HG02938 (cell line): ENCODE results near the gene MRPL53.

Source experiments
- ATAC-seq: cut with Tn5 transposase; IDR thresholded peaks from one replicate; pipeline ENCODE4 v1.9.1; 2021; ENCODE audit warnings: mild to moderate bottlenecking, moderate library complexity; ENCODE audit not compliant: unreplicated experiment

The MRPL53 gene

DNA sequence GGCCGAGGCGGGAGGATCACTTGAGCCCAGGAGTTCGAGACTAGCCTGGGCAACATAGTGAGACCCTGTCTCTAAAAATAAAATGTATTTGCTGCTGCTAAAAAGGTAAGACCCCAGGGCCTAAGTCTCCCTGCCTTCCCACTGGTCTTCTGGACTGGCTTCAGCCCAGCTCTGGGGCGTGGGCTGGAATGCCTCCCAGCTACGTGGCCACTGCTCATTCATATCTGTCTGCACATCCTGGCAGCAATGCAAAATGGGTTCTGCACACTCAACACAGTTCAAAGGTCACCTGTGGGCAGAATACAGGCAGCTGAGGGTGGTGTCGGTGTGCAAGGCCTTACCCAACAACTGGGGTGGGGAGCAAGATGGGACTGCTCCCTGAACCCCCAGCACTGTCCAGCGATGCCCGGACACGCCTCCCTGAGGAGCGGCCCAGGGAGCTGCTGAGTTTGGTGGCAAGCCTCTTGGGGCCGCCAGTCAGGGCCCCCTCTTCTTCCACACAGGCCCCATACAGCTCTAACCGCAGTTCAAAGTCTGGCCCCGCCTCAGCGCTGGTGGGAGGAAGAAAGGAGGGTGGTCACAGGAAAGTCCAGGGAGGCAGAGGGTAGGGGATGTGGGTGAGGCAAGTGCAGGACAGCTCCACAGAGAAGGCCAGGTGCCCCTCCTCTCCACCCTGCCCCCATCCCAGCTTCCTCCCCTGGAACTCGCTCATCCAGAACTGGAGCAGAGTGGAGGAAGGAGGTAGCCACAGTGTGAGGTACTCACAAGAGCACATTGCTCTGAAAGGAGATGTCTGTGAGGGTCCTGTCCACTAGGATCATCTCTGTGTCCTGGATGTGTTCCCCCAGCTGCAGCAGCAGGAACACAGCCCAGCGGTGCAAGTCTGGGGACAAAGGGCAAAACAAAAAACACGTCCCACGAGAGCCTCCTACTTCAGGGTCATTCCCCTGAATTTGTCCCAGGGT lies 42.7 kb downstream of the MRPL53 start:
- ATAC-seq: no peak

DNA sequence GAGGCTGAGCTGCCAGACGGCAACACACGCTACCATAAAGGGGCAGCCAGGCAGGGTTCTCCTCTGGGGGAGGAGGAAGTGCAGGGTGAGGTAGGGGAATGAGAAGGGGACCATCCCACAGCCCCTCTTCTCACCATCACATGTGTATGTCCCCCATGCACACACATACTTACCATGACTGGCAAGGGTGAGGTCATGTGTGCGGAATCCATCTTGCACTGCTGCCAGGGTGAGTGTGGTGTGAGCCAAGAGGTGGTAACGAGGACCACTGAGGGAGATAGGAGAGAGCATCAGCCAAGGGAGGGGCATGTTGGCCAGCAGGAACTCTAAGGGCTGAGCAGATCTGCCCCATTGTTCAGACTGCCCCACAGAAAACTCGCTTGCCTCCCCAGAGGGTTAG lies 43.8 kb downstream of the MRPL53 start:
- ATAC-seq: no peak

DNA sequence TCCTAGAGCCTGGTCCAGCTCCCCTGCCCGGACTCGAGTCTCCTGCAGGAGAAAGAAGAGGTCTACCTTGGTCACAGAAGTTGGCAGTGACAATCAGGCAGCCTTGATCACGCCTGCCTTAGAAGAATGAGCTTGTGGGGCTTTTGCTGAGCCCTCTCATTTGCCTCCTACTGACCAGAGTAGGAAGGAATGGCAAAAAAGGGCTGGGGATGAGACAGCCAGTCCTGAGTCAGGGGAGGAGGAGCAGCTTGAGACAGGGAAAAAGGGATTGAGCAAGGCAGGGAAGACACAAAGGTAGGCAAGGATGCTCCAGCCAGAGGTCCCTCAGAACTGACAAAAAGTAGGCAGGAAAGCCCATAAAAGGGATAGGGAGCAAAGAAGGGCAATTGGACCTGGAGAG lies 44.9 kb downstream of the MRPL53 start:
- no peak for ATAC-seq

DNA sequence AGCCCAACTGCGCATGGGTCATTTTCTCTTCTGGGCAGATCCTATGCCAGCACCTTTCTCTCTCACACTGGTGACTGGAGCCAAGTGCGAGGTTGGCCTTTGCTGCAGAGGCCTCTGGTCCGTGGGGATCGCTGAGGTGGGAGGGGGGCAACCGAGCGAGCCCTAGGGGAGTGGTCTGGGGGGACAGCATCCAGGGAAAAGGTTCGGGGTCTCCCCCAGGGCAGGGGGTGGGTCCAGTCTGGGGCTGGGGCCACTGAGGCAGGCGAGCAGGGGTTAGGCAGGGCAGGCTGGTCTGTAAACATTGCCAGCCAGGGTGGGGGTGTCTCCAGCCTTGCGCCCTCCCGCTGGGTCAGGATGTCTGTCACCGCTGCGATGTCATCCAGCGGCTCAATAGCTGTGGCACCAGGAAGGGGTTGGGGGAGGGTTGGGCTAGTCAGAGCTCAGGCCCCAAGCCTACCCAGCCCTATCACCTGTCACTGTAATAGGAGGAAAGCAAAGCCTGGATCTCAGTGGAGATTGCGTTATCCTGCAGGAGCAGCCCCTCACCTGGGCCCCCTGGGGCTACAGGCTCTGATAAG lies 46.2 kb downstream of the MRPL53 start:
- no peak for ATAC-seq

DNA sequence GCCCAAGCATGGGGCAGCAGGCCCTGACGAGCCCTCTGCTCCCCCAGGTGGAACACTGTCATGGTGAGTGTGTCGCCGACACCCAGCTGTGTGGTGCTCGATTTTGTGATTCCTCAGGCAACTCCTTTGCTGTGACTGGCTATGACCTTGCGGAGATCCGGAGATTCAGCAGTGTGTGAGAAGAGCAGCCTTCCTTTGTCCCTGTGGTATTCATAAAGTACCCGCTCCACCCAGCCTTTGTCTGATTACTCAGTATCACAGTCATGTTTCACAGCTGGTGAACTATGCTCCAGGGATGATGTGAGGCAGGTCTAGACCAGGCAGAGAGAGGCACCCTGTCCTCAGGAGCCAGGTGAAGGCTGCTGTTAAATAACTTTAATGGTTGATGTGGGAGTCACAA lies 47.0 kb downstream of the MRPL53 start:
- ATAC-seq: no peak

DNA sequence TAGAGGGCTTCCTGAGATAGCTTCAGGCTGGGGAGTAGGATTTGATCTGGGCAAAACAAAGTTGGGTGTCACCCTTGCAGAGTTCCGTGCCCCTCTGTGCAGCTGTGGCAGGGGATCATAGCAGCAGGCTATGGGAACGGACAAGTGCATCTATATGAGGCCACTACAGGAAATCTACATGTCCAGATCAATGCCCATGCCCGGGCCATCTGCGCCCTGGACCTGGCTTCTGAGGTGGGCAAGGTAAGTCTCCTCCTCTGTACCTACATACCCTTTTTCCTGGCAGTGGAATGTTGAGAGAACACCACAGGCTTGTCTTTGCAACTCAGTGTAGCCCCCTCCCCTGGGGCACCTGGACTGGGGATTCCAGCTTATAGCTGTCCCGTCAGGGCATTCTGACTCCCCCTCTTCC lies 47.5 kb downstream of the MRPL53 start:
- no peak for ATAC-seq

DNA sequence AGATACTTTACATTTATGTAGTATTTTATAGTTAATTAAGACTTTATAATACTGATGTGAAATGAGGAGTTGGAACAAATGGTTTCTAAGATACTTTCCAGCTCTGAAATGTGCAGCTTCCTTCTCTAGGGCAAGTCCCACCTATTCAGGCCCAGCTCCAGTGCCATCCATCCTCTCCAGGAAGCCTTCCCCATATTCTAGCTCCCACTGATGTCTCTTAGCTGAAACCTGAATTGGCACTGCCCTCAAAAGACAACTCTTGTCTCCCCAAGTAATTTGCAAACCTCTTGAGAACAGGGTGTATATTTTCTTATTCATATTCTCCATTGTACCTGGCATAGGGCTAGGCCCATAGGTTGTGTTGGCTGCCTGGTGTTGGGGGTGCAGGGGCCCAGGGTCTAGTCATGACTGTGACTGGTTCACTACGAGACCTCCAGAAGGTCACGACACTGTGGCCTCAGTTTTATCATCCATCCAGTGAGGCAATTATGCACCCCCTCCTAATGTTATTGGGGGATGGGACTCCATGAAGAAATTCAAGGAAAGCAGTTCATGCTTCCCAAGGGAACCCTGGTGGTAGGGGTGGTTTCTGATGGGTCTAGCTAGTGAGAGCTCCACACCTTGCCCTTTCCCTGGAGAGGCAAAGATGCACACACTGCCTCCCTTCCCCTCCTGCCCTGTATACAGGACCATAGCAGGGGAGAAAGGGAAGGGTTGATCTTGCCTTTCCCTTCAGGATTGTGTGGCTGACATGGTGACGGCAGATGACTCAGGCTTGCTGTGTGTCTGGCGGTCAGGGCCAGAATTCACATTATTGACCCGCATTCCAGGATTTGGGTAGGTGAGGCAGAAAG lies 48.1 kb downstream of the MRPL53 start:
- no peak for ATAC-seq

DNA sequence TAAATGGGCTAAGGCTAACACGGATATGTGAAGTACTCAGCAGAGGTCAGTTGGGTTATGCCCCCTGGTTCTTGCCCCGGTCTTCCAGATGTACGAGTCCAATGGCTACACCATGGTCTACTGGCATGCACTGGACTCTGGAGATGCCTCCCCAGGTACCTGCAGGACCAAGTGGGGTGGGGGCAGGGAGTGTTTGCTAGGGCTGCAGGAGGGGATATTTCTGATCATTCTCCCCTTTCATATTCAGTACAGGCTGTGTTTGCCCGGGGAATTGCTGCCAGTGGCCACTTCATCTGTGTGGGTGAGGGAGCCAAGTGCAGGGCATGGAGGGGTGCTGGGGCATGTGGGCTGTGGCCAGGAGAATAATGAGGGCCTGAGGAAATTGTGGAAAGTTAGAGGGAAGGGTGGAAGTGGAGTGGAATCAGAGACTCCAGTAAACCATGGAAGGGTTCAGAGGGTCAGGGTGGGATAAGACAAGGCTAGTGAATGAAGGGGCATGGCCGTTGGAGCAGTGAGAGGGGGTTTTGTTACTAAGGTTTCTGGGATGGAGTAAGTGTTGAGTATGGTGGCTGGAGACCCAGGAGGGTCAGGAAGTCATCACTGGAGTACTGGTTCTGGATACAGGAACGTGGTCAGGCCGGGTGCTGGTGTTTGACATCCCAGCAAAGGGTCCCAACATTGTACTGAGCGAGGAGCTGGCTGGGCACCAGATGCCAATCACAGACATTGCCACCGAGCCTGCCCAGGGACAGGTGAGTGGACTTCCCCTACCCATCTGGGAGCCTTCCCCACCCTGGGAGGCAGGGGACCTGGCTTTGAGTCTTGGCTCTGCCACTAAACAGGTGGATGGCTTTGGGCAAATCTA lies 49.0 kb downstream of the MRPL53 start:
- no peak for ATAC-seq
